H1 (cell line): ENCODE data around the gene TRIM22.

Source experiments
- GABPA ChIP-seq: IDR thresholded peaks from 2 replicates; pipeline ENCODE4 v1.6.1; 2011; ENCODE audit warnings: mild to moderate bottlenecking, low read length, moderate library complexity, borderline replicate concordance; ENCODE audit not compliant: insufficient read depth
- TAF1 ChIP-seq: IDR thresholded peaks from 2 replicates; pipeline ENCODE4 v1.6.1; 2011; ENCODE audit warnings: mild to moderate bottlenecking, low read depth, low read length
- TF ChIP-seq, protein P1 (sequence below), 3 experiments: IDR thresholded peaks; 1 replicate in 2 of 3; 2 replicates in 1 of 3; pipeline versions ENCODE4 v1.5.1 to v1.6.1; 2011; ENCODE audit warnings: low read length in 3 of 3, mild to moderate bottlenecking in 3 of 3, inconsistent platforms in 2 of 3, low read depth in 1 of 3, moderate library complexity in 1 of 3; ENCODE audit not compliant: insufficient read depth in 1 of 3; ENCODE audit errors: control extremely low read depth in 1 of 3

DNA sequence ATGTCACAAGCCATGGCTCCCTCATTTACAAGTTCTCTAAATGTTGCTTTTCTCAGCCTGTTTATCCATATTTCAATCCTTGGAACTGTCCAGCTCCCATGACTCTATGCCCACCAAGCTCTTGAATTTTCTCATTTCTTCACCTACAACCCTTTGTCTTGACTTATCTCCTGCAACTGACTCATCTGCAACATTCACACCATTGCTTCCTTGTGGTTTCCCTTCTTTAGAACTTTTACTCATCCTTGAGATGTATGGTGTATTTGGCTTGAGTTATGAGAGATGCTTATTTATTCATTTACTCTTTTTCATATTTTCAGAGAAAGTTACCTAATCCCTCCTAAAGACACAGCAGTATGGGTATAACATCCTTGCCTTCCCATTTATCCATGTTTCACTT lies 46.0 kb upstream of the TRIM22 start:
- TF ChIP-seq GABPA: no peak
- TF ChIP-seq, protein P1, sequence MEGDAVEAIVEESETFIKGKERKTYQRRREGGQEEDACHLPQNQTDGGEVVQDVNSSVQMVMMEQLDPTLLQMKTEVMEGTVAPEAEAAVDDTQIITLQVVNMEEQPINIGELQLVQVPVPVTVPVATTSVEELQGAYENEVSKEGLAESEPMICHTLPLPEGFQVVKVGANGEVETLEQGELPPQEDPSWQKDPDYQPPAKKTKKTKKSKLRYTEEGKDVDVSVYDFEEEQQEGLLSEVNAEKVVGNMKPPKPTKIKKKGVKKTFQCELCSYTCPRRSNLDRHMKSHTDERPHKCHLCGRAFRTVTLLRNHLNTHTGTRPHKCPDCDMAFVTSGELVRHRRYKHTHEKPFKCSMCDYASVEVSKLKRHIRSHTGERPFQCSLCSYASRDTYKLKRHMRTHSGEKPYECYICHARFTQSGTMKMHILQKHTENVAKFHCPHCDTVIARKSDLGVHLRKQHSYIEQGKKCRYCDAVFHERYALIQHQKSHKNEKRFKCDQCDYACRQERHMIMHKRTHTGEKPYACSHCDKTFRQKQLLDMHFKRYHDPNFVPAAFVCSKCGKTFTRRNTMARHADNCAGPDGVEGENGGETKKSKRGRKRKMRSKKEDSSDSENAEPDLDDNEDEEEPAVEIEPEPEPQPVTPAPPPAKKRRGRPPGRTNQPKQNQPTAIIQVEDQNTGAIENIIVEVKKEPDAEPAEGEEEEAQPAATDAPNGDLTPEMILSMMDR (IDR thresholded peaks at IDR 0.05; ENCODE audit: control extremely low read depth in 1 of 3, insufficient read depth in 1 of 3, low read depth in 1 of 3, low read length in 3 of 3): no peak
- no peak for TF ChIP-seq TAF1
